GM19397 (cell line): Measurements from ENCODE around the gene RNF34.
A peak's percentile ranks its signal among the peaks of the same experiment; 100 is the strongest.
"Not testable (repeated sequence)": the region's sequence is repeated elsewhere in the genome, so short reads cannot be mapped to it uniquely, and the experiment has no call there.

Experiments
- ATAC-seq: cut with Tn5 transposase; IDR thresholded peaks from one replicate; pipeline ENCODE4 v1.9.1; 2021; ENCODE audit warnings: mild to moderate bottlenecking, moderate library complexity; ENCODE audit not compliant: unreplicated experiment

RNF34 gene, protein sequence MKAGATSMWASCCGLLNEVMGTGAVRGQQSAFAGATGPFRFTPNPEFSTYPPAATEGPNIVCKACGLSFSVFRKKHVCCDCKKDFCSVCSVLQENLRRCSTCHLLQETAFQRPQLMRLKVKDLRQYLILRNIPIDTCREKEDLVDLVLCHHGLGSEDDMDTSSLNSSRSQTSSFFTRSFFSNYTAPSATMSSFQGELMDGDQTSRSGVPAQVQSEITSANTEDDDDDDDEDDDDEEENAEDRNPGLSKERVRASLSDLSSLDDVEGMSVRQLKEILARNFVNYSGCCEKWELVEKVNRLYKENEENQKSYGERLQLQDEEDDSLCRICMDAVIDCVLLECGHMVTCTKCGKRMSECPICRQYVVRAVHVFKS

DNA sequence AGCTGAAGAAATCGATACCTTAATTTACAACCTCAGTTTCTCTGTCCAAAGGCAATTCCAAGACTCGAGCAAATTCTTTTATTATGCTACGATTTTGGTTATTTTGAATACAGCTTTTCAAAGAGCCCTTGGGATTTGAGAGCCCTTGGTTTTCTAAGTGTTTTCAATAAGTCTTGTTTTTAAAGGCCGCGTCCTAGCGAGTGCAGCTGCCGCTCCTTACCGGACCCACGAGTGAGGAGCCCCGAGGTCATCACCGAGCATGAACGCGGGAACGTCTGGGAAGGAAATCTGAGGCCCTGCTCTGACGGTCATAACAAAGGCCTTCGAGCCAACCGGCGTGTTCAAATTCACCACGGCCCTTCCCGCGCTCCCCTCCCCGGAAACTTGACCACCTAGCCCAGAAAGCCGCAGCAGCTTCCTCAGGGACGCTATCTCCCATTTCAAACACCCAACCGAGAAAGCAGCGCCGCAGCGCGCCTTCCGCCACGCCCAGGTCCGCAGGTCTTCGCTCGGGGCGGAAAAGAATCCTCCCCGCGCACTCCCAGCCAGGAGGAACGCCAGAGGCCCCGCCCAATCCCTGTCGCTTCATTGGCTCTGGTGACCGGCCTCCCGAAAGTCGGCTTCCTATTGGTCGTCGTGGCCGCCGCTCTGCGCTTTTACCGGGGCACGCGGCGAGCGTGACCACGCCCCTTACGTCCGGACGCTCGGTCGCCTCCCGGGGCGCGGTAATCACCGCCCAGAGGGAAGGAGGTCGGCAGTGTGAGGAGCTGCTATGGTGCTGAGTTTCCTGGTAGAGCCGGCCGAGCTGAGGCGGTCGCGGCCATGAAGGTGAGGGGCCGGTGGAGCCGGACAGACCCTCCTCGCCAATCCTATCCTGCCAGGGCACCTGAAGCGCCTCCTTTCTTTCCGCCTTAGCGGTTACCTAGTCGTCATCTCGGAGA is at the start of gene RNF34:
TSS of gene RNF34 (plus strand) at position 728 of the 941 bp plus-strand sequence. CDS start at position 823, 95 bp downstream.
- ATAC-seq = peak; percentile 90

DNA sequence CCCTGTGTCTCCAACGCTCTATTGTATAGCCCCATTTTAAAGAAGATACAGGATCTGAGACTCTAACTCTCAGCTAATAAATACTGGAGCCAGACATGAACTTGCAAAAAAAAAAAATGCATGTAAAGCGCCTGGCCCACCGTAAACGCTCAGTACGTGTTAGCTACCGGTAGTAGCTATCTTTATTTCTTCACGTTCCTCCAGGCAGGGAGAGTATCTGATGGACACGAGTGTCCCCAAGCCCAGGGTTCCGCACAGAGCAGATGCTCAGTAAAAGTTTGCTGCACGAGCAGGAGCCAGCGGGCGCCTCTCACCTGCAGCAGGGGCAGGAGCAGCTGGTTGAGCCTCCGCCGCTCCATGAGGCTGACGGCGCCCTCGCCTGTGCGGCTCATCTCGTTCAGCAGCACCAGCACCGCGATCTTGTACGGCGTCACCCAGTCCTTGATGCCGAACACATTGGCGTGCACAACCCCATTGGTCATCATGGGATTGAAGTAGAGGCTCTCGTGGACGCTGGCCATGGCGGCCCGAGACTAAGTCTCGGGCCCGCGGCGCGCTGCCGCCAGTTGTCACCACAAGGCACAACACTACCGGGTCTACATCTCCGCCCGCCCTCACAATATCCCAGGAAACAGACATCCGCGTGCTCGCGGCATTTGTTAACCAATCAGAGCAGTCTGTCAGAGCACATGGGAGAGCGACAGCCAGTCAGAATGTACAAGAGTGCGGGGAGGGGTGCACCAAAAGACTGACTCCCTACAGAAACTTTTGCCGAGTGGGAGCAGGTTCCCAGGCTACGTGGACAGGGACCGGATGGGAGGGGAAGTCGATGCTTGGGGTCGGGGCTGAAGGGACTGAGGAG is 47.9 kb upstream of the RNF34 start, which contains the start of gene ANAPC5:
TSS of gene ANAPC5 (minus strand) at position 592 of the 862 bp plus-strand sequence. CDS start at position 521, 71 bp downstream.
- ATAC-seq = peak; percentile 97

DNA sequence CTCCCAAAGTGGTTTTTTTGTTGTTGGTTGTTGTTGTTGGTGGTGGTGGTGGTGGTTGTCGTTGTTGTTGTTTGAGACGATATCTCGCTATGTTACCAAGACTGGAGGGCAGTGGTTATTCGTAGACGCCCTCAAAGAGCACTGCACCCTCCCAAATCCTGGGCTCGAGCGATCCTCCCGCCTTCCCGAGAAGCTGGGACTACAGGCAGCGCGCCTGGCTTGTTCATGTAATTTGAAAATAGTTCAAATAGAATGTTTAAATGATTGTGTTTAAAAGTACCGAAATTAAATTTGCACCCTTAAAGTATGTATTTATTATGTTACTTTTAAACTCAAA is 47.3 kb upstream of the RNF34 start:
- no peak for ATAC-seq

DNA sequence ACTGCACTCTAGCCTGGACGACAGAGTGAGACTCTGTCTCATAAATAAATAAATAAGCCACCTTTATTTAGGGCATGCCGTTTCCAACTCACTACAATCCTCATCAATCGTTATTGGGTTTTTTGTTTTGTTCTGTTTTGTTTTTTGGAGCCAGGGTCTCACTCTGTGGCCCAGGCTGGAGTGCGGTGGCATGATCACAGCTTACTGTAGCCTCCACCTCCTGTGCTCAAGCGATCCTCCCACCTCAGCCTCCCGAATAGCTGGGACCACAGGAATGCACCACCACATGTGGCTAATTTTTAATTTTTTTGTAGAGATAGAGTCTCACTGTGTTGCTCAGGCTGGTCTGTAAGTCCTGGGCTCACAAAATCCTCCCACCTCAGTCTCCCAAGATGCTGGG is 44.1 kb upstream of the RNF34 start:
- ATAC-seq = no peak

DNA sequence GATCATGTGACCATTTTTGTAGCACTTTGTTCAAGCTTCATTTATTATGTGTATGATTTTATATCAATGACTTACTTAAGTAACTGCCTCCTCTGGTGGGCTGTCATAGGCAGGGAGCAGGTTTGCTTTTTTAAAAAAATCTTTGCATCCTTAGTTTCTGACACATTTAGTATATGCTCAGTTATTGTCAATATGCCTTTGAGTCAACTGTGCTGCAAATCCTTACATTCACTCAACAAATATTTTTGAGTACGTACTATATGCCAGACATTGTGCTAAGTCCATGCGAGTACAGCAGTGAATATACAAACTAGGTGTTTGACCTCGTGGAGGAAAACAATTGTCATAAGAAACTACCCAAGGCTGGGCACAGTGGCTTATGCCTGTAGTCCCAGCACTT is 43.3 kb upstream of the RNF34 start:
- ATAC-seq = no peak

DNA sequence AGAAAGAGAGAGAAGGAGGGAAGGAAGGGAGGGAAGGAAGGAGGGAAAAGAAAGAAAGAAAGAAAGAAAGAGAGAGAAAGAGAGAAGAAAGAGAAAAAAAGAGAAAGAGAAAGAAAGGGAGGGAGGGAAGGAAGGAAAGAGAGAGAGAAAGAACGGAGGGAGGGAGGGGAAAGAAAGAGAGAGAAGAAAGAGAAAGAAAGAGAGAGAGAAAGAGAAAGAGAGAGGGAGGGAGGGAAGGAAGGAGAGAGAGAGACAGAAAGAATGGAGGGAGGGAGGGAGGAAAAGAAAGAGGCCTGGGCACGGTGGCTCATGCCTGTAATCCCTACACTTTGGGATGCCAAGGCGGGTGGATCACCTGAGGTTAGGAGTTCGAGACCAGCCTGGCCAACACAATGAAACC is 42.6 kb upstream of the RNF34 start:
- no peak for ATAC-seq

DNA sequence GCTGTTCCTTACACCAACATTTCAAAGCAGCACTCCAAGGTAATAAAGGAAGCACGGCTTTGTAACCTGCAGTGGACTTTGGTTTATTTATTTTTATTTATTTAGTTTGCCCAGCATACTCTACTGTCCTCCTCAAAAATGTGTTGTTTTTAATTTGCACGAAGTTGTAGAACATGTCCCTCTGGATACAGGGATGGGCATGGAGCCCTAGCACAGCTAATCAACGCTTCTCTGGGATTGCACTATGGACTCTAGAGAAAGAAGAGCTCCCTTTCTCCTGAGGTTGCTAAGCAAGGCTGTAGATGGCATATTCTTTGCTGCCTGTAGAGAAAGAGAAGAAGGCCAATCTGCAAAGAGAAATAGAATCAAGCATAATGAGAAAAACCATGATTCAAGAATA is 41.8 kb upstream of the RNF34 start:
- ATAC-seq = no peak

DNA sequence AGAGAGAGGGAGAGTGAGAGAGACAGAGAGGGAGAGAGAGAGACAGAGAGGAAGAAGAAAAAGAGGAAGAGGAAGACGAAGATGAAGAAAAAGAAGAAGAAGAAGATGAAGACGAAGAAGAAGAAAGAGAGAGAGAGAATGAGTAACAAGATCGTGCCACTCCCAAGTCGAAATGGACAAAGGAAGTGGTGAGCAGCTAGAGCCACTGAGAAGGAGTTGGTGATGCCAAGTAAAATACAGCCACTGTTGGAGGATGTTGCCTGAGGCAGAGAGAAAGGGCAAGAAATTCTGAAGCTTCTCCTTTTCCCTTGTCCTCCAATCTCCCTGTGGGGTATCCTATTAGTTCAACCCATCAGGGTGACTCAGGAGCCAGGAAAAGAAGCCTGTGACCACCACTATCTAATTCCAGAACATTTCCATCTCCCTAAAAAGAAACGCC is 35.2 kb upstream of the RNF34 start:
- no peak for ATAC-seq

DNA sequence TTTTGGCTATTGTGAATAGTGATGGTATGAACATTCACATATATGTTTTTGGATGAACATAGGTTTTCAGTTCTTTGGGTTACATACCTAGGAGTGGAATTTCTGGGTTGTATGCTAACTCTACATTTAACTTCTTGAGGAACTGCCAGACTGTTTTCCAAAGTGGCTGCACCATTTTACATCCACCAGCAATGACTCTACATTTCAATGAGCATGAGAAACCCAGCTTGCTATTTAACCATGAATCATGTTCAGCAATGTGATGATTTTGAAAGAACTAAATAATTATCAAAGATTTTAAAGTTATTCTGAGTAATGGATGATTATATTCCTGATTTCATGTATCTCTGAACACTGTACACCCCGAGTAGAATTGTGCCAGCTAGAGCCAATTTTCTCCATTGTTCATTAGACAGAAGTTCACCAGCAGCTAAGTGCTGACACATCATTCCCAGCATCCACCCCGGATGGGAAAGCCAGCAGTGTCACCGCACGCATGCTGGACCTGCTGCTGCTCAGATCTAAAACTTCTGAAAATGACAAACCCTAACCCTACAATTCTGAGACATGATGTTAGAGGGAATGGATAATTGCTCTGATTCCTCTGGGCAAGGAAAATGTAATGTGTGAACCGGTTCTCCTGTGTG is 34.4 kb upstream of the RNF34 start:
- ATAC-seq = no peak

DNA sequence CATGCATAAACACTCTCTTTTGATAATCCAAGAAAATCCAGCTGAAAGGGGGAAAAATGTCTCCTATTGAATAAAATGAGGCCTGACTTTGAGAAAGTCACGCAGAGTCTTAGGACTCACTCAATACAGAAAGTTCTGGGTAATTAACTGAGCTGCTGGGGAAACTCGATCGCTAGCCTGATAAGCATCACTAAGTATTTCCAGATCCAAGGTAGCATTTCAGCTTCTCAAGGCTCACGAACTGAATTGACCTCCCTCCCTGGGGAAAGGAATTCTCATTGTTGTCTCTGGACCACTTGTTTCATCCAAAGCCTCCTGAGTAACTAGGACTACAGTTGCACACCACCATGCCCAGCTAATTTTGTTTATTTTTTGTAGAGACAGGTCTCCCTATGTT is 33.9 kb upstream of the RNF34 start:
- no peak for ATAC-seq

DNA sequence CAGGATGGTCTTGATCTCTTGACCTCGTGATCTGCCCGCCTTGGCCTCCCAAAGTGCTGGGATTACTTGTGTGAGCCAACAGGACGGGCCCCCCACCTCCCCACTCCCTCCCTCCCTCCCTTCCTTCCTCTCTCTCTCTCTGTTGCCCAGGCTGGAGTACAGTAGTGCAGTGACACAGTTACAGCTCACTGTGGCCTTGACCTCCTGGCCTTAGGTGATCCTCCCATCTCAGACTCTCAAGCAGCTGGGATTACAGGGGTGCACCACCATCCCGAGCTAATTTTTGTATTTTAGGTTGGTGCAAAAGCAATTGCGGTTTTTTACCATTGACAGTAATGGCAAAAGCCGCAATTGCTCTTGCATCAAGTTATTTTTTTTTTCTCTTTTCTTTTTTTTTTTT is 28.5 kb upstream of the RNF34 start:
- ATAC-seq = no peak

DNA sequence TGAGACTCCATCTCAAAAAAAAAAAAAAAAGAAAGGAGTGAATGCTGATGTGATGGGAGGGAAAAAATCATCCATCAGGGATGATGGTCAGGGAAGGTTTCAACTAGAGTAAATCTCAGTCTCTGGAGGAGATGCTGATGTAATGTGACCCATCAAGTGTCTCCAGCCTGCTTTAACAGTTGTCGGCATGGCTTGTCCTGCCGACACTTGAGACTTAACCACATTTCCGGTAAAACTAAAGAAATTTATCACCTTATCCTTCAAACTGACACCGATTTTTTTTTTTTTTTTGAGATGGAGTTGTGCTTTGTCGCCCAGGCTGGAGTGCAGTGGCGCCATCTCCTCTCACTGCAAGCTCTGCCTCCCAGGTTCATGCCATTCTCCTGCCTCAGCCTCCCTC is 26.2 kb upstream of the RNF34 start:
- no peak for ATAC-seq

DNA sequence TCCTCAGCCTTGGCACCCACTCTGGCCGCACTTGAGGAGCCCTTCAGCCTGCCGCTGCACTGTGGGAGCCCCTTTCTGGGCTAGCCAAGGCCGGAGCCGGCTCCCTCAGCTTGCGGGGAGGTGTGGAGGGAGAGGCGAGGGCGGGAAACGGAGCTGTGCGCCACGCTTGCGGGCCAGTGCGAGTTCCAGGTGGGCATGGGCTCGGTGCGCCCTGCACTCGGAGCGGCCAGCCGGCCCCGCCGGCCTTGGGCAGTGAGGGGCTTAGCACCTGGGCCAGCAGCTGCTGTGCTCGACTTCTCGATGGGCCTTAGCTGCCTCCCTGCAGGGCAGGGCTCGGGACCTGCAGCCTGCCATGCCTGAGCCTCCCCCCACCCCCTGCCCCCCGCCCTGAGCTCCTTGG is 25.6 kb upstream of the RNF34 start:
- ATAC-seq = not testable (repeated sequence)

DNA sequence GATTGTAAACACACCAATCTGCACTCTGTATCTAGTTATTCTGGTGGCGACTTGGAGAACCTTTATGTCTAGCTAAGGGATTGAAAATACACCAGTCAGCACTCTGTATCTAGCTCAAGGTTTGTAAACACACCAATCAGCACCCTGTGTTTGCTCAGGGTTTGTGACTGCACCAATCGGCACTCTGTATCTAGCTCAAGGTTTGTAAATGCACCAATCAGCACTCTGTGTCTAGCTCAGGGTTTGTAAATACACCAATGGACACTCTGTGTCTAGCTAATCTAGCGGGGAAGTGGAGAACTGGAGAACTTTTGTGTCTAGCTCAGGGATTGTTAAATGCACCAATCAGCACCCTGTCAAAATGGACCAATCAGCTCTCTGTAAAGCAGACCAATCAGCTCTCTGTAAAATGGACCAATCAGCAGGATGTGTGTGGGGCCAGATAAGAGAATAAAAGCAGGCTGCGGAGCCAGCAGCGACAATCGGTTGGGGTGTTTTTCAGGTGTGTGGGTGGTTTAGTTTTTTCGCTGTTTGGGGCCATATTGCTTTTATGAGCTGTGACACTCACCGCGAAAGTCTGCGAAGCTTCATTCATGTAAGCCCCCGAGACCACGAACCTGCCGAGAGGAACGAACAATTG is 24.9 kb upstream of the RNF34 start:
- not testable (repeated sequence) for ATAC-seq

DNA sequence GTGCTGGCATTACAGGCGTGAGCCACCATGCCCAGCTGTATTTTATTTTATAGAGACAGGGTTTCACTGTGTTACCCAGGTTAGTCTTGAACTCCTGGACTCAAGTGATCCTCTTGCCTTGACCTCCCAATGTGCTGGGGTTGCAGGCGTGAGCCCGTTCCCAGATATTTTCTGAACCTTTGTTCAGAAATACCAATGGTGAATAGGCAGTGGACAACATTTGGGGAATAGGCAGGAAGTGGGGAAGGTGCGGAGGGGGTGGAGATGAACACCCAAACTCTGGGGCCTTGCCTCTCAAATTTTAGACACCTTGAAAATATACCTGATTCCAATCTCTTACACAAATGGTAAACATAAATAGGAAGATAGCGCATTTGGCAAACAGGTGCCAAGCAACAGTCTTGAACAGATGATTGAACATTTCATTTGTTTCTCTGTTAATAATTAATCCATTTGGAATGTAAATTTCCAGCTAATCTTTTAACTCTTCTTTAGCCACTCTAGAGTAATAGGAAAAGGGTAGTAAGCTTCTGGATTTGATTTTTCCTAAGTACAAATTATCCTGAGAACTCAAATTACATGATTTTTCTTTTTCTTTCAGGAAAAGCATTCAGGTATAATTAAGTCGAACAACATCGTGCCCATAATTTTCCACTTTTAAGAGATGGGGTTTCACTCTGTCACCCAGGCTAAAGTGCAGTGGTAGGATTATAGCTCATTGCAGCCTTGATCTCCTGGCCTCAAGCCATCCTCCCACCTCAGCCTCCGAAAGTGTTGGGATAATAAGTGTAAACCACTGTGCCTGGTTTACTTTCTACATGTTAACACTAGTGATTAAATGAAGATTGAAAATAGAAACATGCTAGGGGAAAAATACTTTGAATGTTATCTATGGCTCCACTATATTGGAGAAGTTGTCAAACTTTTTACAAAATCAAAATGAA is 22.9 kb upstream of the RNF34 start:
- ATAC-seq = no peak

DNA sequence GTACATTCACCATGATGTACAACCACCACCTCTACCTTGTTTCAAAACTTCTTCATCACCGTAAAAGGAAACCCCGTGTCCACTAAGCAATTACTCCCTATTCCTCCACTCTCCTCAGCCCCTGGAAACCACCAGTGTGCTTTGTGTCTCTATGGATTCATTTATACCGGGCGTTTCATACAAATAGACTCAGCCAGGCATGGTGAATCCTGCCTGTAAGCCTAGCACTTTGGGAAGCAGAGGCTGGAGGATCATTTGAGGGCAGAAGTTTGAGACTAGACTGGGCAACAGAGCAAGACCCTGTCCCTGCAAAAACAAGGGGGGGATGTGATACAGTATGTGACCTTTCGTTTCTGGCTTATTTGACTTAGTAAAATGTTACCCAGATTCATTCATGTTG is 21.2 kb upstream of the RNF34 start:
- no peak for ATAC-seq

DNA sequence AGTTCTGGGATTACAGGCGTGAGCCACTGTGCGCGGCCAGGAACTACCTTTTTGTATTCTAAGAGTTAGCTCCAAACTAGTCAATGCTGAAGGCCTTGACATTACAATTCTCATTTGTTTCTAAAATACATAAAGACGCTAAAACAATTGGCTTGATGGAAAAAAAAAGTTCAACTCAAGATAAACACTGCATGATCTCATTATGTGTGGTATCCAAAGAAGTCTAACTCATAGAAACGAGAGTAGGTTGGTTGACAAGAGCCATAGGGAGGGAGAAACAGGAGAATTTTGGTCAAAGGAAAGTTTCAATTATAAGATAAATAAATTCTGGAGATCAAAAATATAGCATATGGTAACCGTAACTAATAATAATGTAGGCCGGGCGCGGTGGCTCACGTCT is 20.0 kb upstream of the RNF34 start:
- ATAC-seq = no peak

DNA sequence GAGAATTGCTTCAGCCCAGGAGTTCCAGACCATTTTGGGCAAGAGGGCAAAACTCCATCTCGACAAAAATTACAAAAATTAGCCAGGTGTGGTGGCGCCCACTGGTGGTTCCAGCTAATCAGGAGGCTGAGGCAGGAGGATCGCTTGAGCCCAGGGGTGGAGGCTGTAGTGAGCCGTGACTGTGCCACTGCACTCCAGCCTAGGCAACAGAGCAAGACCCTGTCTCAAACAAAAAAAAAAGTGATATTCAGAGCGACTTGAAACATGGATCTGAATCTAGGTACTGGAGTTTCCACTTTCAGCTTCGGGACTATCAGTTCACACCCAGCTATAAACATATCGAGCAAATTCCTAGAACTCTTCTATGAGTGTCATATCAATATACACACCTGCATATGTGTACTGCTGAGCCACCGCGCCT is 16.3 kb upstream of the RNF34 start:
- ATAC-seq = no peak

DNA sequence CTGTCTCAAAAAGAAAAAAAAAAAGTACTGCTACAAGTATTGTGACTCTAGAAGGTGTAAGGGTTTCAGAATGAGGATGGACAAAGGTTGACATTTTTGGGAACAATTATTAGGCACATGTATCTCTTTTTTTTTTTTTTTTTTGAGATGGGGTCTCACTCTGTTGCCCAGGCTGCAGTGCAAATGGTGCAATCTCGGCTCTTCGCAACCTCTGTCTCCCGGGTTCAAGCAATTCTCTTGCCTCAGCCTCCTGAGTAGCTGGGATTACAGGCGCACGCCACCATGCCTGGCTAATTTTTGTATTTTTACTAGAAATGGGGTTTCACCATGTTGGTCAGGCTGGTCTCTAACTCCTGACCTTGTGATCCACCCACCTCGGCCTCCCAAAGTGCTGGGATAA is 15.0 kb upstream of the RNF34 start:
- ATAC-seq = not testable (repeated sequence)
